ENCODE results near the gene RNU1-3. TPM values are rescaled to one million over a fixed set of nuclear protein-coding genes. Genes with fewer than 3 reads are reported as not detected.
"Not testable (repeated sequence)": the region's sequence is repeated elsewhere in the genome, so short reads cannot be mapped to it uniquely, and the experiment has no call there.

Gene RNU1-3
- total RNA-seq, 4 donors from 2014 or later, result under 0.01 TPM

GRCh38 chr1:16656981-16657683 lies 9.6 kb downstream of the RNU1-3 start:
- H3K27ac ChIP-seq; H3K9me3 ChIP-seq; intact Hi-C loops (cut with DNase I); H3K36me3 ChIP-seq; H3K4me3 ChIP-seq (replicated peaks in 1 of 3); DNase-seq; H3K27me3 ChIP-seq; H3K4me1 ChIP-seq: not testable (repeated sequence)
- WGBS, 2 donors, result no CpG with 5 or more reads among the region's 14 CpGs

GRCh38 chr1:16656574-16656973 lies 10.2 kb downstream of the RNU1-3 start:
- H3K9me3 ChIP-seq, DNase-seq: not testable (repeated sequence)
- no CpG with 5 or more reads among the region's 6 CpGs for WGBS, 2 donors

GRCh38 chr1:16651560-16651959 lies 15.2 kb downstream of the RNU1-3 start:
- 88 to 100% methylated on average over 1 of the region's 1 CpG for WGBS, 2 donors
- intact Hi-C loops (cut with DNase I); H3K27me3 ChIP-seq; H3K4me1 ChIP-seq; DNase-seq; H3K9me3 ChIP-seq; H3K36me3 ChIP-seq; H3K27ac ChIP-seq; H3K4me3 ChIP-seq (replicated peaks in 1 of 3): not testable (repeated sequence)

More at GRCh38 chr1:16656574-16656973, 10.2 kb downstream of the RNU1-3 start:
- H3K4me3 ChIP-seq (replicated peaks in 1 of 3); H3K4me1 ChIP-seq; H3K27ac ChIP-seq; intact Hi-C loops (cut with DNase I); H3K27me3 ChIP-seq; H3K36me3 ChIP-seq: not testable (repeated sequence)

- H3K4me1 ChIP-seq, result peaks cover 5 to 15% of the 10 kb centered on the region in 2 donors
- H3K9me3 ChIP-seq; intact Hi-C loops (cut with DNase I); H3K27me3 ChIP-seq; H3K27ac ChIP-seq; H3K4me3 ChIP-seq (replicated peaks in 1 of 3); H3K36me3 ChIP-seq: not testable (repeated sequence)
- DNase-seq, result peak in 1 of 2 donors; percentile 1
- WGBS, 2 donors, result 85 to 93% methylated on average over 8 to 9 of the region's 9 CpGs
These were observed 16.8 kb downstream of the RNU1-3 start for GRCh38 chr1:16649960-16650359.

- H3K36me3 ChIP-seq; intact Hi-C loops (cut with DNase I); H3K4me3 ChIP-seq (replicated peaks in 1 of 3); H3K27ac ChIP-seq; H3K9me3 ChIP-seq; H3K27me3 ChIP-seq; DNase-seq: not testable (repeated sequence)
- 67 to 84% methylated on average over 3 to 4 of the region's 6 CpGs for WGBS, 2 donors
- H3K4me1 ChIP-seq, result peaks cover 8 to 18% of the 10 kb centered on the region in 2 donors
These were observed 17.4 kb downstream of the RNU1-3 start for GRCh38 chr1:16649390-16649789.

GRCh38 chr1:16648756-16649155 lies 18.0 kb downstream of the RNU1-3 start:
- 100% methylated on average over 1 of the region's 8 CpGs; no CpG with 5 or more reads in 1 of the 2 donors for WGBS, 2 donors
- H3K36me3 ChIP-seq; H3K9me3 ChIP-seq; H3K27me3 ChIP-seq; H3K27ac ChIP-seq; intact Hi-C loops (cut with DNase I); H3K4me3 ChIP-seq (replicated peaks in 1 of 3); DNase-seq: not testable (repeated sequence)
- H3K4me1 ChIP-seq, result peaks cover 11 to 21% of the 10 kb centered on the region in 2 donors

- intact Hi-C loops (cut with DNase I); H3K36me3 ChIP-seq; H3K27ac ChIP-seq; DNase-seq; H3K4me3 ChIP-seq (replicated peaks in 1 of 3); H3K9me3 ChIP-seq; H3K27me3 ChIP-seq: not testable (repeated sequence)
- WGBS, 2 donors, result 58% methylated on average over 8 of the region's 32 CpGs; no CpG with 5 or more reads in 1 of the 2 donors
- H3K4me1 ChIP-seq, result peaks cover 15 to 26% of the 10 kb centered on the region in 2 donors
These were observed 18.5 kb downstream of the RNU1-3 start for GRCh38 chr1:16648250-16648649.

- 4 to 17% methylated on average over 7 to 14 of the region's 84 CpGs for WGBS, 2 donors
- H3K4me3 ChIP-seq (replicated peaks in 1 of 3), result peak overlapping the region in 1 of 3 donors; percentile 41
- peak; percentile 47 to 50 for DNase-seq
- H3K9me3 ChIP-seq; H3K27ac ChIP-seq; H3K36me3 ChIP-seq; intact Hi-C loops (cut with DNase I); H3K27me3 ChIP-seq: not testable (repeated sequence)
- peaks cover 22 to 34% of the 10 kb centered on the region in 2 donors for H3K4me1 ChIP-seq
These were observed 19.3 kb downstream of the RNU1-3 start for GRCh38 chr1:16647179-16648176.

GRCh38 chr1:16646716-16647115 lies 20.0 kb downstream of the RNU1-3 start:
- DNase-seq; H3K4me3 ChIP-seq (replicated peaks in 1 of 3); H3K27me3 ChIP-seq; H3K9me3 ChIP-seq; H3K36me3 ChIP-seq; H3K27ac ChIP-seq; intact Hi-C loops (cut with DNase I): not testable (repeated sequence)
- whole genome bisulfite sequencing, 2 donors, result 98% methylated on average over 10 of the region's 17 CpGs; no CpG with 5 or more reads in 1 of the 2 donors
- peaks cover 22 to 37% of the 10 kb centered on the region in 2 donors for H3K4me1 ChIP-seq

- WGBS, 2 donors, result 87 to 96% methylated on average over 14 to 15 of the region's 15 CpGs
- H3K36me3 ChIP-seq; H3K4me3 ChIP-seq (replicated peaks in 1 of 3); H3K27ac ChIP-seq; intact Hi-C loops (cut with DNase I); H3K27me3 ChIP-seq; H3K9me3 ChIP-seq: not testable (repeated sequence)
- DNase-seq, result peak; percentile 4 to 5
- peaks cover 22 to 37% of the 10 kb centered on the region in 2 donors for H3K4me1 ChIP-seq
These were observed 20.6 kb downstream of the RNU1-3 start for GRCh38 chr1:16646061-16646664.

- H3K36me3 ChIP-seq; intact Hi-C loops (cut with DNase I); H3K9me3 ChIP-seq; H3K27me3 ChIP-seq: not testable (repeated sequence)
- peak overlapping the region in 1 of 3 donors; percentile 90 for H3K4me3 ChIP-seq (replicated peaks in 1 of 3)
- peaks cover 22 to 34% of the 10 kb centered on the region in 2 donors for H3K4me1 ChIP-seq
- peak overlapping the region in 2 of 3 donors; percentile 72 to 76 for H3K27ac ChIP-seq
- WGBS, 2 donors, result 76 to 92% methylated on average over 4 to 7 of the region's 7 CpGs
- peak; percentile 5 to 14 for DNase-seq
These were observed 21.3 kb downstream of the RNU1-3 start for GRCh38 chr1:16645271-16646060.
